Trophoblast cell (in vitro differentiated cells and primary cell): ENCODE results near the gene PIBF1.

ENCODE experiments used
- DNase-seq, 2 donors: peaks; one replicate each; pipeline ENCODE4 v3.0.0-alpha.2; 2016
- H2AFZ ChIP-seq: 2 replicates; pipeline ENCODE4 v1.6.1; 2013; ENCODE audit warnings: low read length, moderate library complexity, mild to moderate bottlenecking; ENCODE audit not compliant: insufficient read depth, poor library complexity
- H2AK5ac ChIP-seq: 2 replicates; pipeline ENCODE4 v1.6.1; 2013; ENCODE audit warnings: mild to moderate bottlenecking, low read length
- H2BK120ac ChIP-seq: 2 replicates; pipeline ENCODE4 v1.6.1; 2013; ENCODE audit warnings: low read length, mild to moderate bottlenecking, moderate library complexity; ENCODE audit not compliant: insufficient read depth, poor library complexity
- H2BK12ac ChIP-seq: 2 replicates; pipeline ENCODE4 v1.6.1; 2013; ENCODE audit warnings: mild to moderate bottlenecking, low read length, moderate library complexity
- H2BK5ac ChIP-seq: 2 replicates; pipeline ENCODE4 v1.6.1; 2013; ENCODE audit warnings: low read length, low read depth, moderate library complexity, mild to moderate bottlenecking; ENCODE audit not compliant: poor library complexity
- H3K14ac ChIP-seq: 2 replicates; pipeline ENCODE4 v1.6.1; 2013; ENCODE audit warnings: mild to moderate bottlenecking, low read length
- H3K18ac ChIP-seq: 2 replicates; pipeline ENCODE4 v1.6.1; 2013; ENCODE audit warnings: mild to moderate bottlenecking, low read length
- H3K23ac ChIP-seq: 2 replicates; pipeline ENCODE4 v1.6.1; 2013; ENCODE audit warnings: low read length
- H3K27ac ChIP-seq: 2 replicates; pipeline ENCODE4 v1.5.1; 2013; ENCODE audit warnings: low read depth, mild to moderate bottlenecking, inconsistent platforms, low read length, moderate library complexity
- H3K27me3 ChIP-seq: 2 replicates; pipeline ENCODE4 v1.6.1; 2013; ENCODE audit warnings: inconsistent platforms, mild to moderate bottlenecking, low read length, moderate library complexity; ENCODE audit not compliant: insufficient read depth
- H3K36me3 ChIP-seq, 2 experiments: 1 replicate in 1 of 2; 2 replicates in 1 of 2; pipeline ENCODE4 v1.6.1; 2013; ENCODE audit warnings: low read length in 2 of 2, mild to moderate bottlenecking in 2 of 2, moderate library complexity in 1 of 2; ENCODE audit not compliant: insufficient read depth in 2 of 2, control insufficient read depth in 1 of 2
- H3K4ac ChIP-seq: 2 replicates; pipeline ENCODE4 v1.6.1; 2013; ENCODE audit warnings: low read depth, mild to moderate bottlenecking, low read length, moderate library complexity
- H3K4me1 ChIP-seq, 2 experiments: 1 replicate in 1 of 2; 2 replicates in 1 of 2; pipeline ENCODE4 v1.6.1; 2013; ENCODE audit warnings: low read length in 2 of 2, mild to moderate bottlenecking in 2 of 2, moderate library complexity in 1 of 2; ENCODE audit not compliant: insufficient read depth in 2 of 2, control insufficient read depth in 1 of 2
- H3K4me2 ChIP-seq: 2 replicates; pipeline ENCODE4 v1.6.1; 2013; ENCODE audit warnings: inconsistent platforms, mild to moderate bottlenecking, low read length, moderate library complexity
- H3K4me3 ChIP-seq: 2 replicates; pipeline ENCODE4 v1.5.1; 2013; ENCODE audit warnings: mild to moderate bottlenecking, low read depth, low read length, inconsistent platforms
- H3K79me1 ChIP-seq: one replicate; pipeline ENCODE4 v1.6.1; 2013; ENCODE audit warnings: low read length
- H3K79me2 ChIP-seq: 2 replicates; pipeline ENCODE4 v1.6.1; 2013; ENCODE audit warnings: low read length, mild to moderate bottlenecking; ENCODE audit not compliant: control insufficient read depth, insufficient read depth, poor library complexity
- H3K9ac ChIP-seq: 2 replicates; pipeline ENCODE4 v1.6.1; 2013; ENCODE audit warnings: mild to moderate bottlenecking, low read length
- H3K9me3 ChIP-seq: 2 replicates; pipeline ENCODE4 v1.6.1; 2013; ENCODE audit warnings: low read depth, mild to moderate bottlenecking, control low read depth, inconsistent platforms, low read length; ENCODE audit not compliant: insufficient read depth
- H4K12ac ChIP-seq: 2 replicates; pipeline ENCODE4 v1.6.1; 2013; ENCODE audit warnings: low read depth, mild to moderate bottlenecking, low read length, moderate library complexity
- H4K8ac ChIP-seq: 2 replicates; pipeline ENCODE4 v1.6.1; 2013; ENCODE audit warnings: low read depth, mild to moderate bottlenecking, low read length, moderate library complexity
- H4K91ac ChIP-seq: one replicate; pipeline ENCODE4 v1.6.1; 2013; ENCODE audit warnings: low read depth, mild to moderate bottlenecking, low read length, moderate library complexity
- WGBS: extraction: QIAGEN DNeasy Blood & Tissue Kit; methylation state at CpG from one replicate; pipeline ENCODE4 v1.1.7; 2013; ENCODE audit warnings: missing lambda C conversion rate; ENCODE audit not compliant: insufficient read length, insufficient coverage; ENCODE audit errors: extremely low coverage; 5-methylcytosine and 5-hydroxymethylcytosine counted together

PIBF1 gene

GRCh38 chr13:73011751-73012150 lies 229.8 kb downstream of the PIBF1 start:
- no peak overlapping the region for H3K4ac ChIP-seq
- no peak overlapping the region for H3K18ac ChIP-seq
- no peak overlapping the region for H3K4me3 ChIP-seq
- H3K23ac ChIP-seq = no peak overlapping the region
- WGBS = no CpG with 5 or more reads among the region's 5 CpGs
- no peak overlapping the region for H2BK5ac ChIP-seq
- no peak overlapping the region for H2AK5ac ChIP-seq
- no peak overlapping the region for H3K9ac ChIP-seq
- H4K91ac ChIP-seq = no peak overlapping the region
- H2AFZ ChIP-seq = no peak overlapping the region
- H3K27ac ChIP-seq = no peak overlapping the region
- H3K14ac ChIP-seq = no peak overlapping the region
- no peaks in the 10 kb centered on the region for H3K4me1 ChIP-seq
- H3K79me1 ChIP-seq = no peaks in the 10 kb centered on the region
- H3K9me3 ChIP-seq = no peaks in the 10 kb centered on the region
- H3K27me3 ChIP-seq = no peaks in the 10 kb centered on the region
- H3K79me2 ChIP-seq = no peaks in the 10 kb centered on the region
- no peak for DNase-seq
- no peak overlapping the region for H2BK12ac ChIP-seq
- H4K12ac ChIP-seq = no peak overlapping the region
- H2BK120ac ChIP-seq = no peak overlapping the region
- no peak overlapping the region for H4K8ac ChIP-seq
- H3K4me2 ChIP-seq = no peak overlapping the region
- no peaks in the 10 kb centered on the region for H3K36me3 ChIP-seq

- WGBS = no CpG with 5 or more reads among the region's 1 CpG
Observed at GRCh38 chr13:73015805-73016204, 233.9 kb downstream of the PIBF1 start.

GRCh38 chr13:73018336-73018735 lies 236.4 kb downstream of the PIBF1 start:
- Histone ChIP-seq H3K36me3 (peaks cover 0 to 2% of the 10 kb centered on the region in 2 experiments), H3K9ac (no peak overlapping the region), H3K18ac (no peak overlapping the region), H2AFZ (no peak overlapping the region), H3K14ac (no peak overlapping the region), H4K12ac (no peak overlapping the region), H3K4me1 (no peaks in the 10 kb centered on the region), H3K4ac (no peak overlapping the region), H3K27ac (no peak overlapping the region), H4K8ac (no peak overlapping the region), H3K27me3 (no peaks in the 10 kb centered on the region), H3K4me3 (no peak overlapping the region), H3K79me2 (no peaks in the 10 kb centered on the region), H3K79me1 (no peaks in the 10 kb centered on the region), H3K4me2 (no peak overlapping the region), H3K9me3 (no peaks in the 10 kb centered on the region), H3K23ac (no peak overlapping the region), H2BK5ac (no peak overlapping the region), H4K91ac (no peak overlapping the region), H2BK120ac (no peak overlapping the region), H2AK5ac (no peak overlapping the region), H2BK12ac (no peak overlapping the region)
- peak; percentile 16 to 58 for DNase-seq
- WGBS = no CpG with 5 or more reads among the region's 1 CpG

More at GRCh38 chr13:73015805-73016204, 233.9 kb downstream of the PIBF1 start:
- Histone ChIP-seq H3K4me2 (no peak overlapping the region), H3K27ac (no peak overlapping the region), H4K12ac (no peak overlapping the region), H3K27me3 (no peaks in the 10 kb centered on the region), H2BK12ac (no peak overlapping the region), H3K23ac (no peak overlapping the region), H3K18ac (no peak overlapping the region), H2AFZ (no peak overlapping the region), H3K4me3 (no peak overlapping the region), H4K91ac (no peak overlapping the region), H3K79me2 (no peaks in the 10 kb centered on the region), H3K79me1 (no peaks in the 10 kb centered on the region), H3K14ac (no peak overlapping the region), H2AK5ac (no peak overlapping the region), H3K36me3 (peaks cover 0 to 2% of the 10 kb centered on the region in 2 experiments), H2BK120ac (no peak overlapping the region), H3K4ac (no peak overlapping the region), H3K4me1 (no peaks in the 10 kb centered on the region), H3K9ac (no peak overlapping the region), H4K8ac (no peak overlapping the region), H2BK5ac (no peak overlapping the region), H3K9me3 (no peaks in the 10 kb centered on the region)
- DNase-seq = no peak

- DNase-seq = peak; percentile 31 to 88
Observed at GRCh38 chr13:73025217-73026012, 243.5 kb downstream of the PIBF1 start.

More at GRCh38 chr13:73025217-73026012, 243.5 kb downstream of the PIBF1 start:
- Histone ChIP-seq H2BK5ac (no peak overlapping the region), H3K4me2 (no peak overlapping the region), H3K4me3 (no peak overlapping the region), H2AFZ (no peak overlapping the region), H3K9ac (no peak overlapping the region), H3K79me2 (no peaks in the 10 kb centered on the region), H3K23ac (no peak overlapping the region), H3K27me3 (no peaks in the 10 kb centered on the region), H2BK12ac (no peak overlapping the region), H3K4me1 (peaks cover 0 to 2% of the 10 kb centered on the region in 2 experiments), H3K27ac (no peak overlapping the region), H4K12ac (no peak overlapping the region), H2AK5ac (no peak overlapping the region), H2BK120ac (no peak overlapping the region), H3K79me1 (no peaks in the 10 kb centered on the region), H3K14ac (no peak overlapping the region), H3K4ac (no peak overlapping the region), H3K18ac (no peak overlapping the region), H3K36me3 (no peaks in the 10 kb centered on the region), H4K8ac (no peak overlapping the region), H3K9me3 (no peaks in the 10 kb centered on the region), H4K91ac (no peak overlapping the region)
- WGBS = no CpG with 5 or more reads among the region's 5 CpGs
